ENCODE measurements around the gene DENR. TPM values are rescaled to one million over a fixed set of nuclear protein-coding genes. Genes with fewer than 3 reads are reported as not detected.

Gene DENR
- total RNA-seq, 1 experiment from 2014 or later: 68.7 TPM

- Histone ChIP-seq H3K36me3 (ENCODE audit: control insufficient read depth, insufficient read depth, low read length) (no peaks in the 10 kb centered on the region), H3K9me3 (ENCODE audit: control insufficient read depth, insufficient read depth, low read depth, low read length) (no peaks in the 10 kb centered on the region), H3K27ac (ENCODE audit: low read length) (peak within 1 kb of the TSS; percentile 62), H3K27me3 (ENCODE audit: control insufficient read depth, insufficient read depth, low read length) (no peaks in the 10 kb centered on the region), H3K4me3 (ENCODE audit: low read depth in 2 of 2, low read length in 2 of 2) (peak within 1 kb of the TSS; percentile 25 to 66), H3K4me1 (ENCODE audit: control insufficient read depth, insufficient read depth, low read length) (peaks cover 9% of the 10 kb centered on the region)
- DNase-seq (ENCODE audit: low read depth, low spot score): no peak
- POLR2A ChIA-PET: interaction anchor here (0.6 kb wide), 1 partner anchor 404 kb away, joined by 3 read pairs; no protein-coding TSS in a partner anchor
- peak; percentile 81 for ATAC-seq
- intact Hi-C loops (cut with micrococcal nuclease; ENCODE audit: unreplicated experiment) (no loop called here), in situ Hi-C loops (cut with HindIII; ENCODE audit: low pct_unique_long_range_greater_than_20kb, low sequenced_read_pairs) (no loop called here)
- BruUV-seq (replicated peaks): no TSS peak
- TF ChIP-seq, protein P1, sequence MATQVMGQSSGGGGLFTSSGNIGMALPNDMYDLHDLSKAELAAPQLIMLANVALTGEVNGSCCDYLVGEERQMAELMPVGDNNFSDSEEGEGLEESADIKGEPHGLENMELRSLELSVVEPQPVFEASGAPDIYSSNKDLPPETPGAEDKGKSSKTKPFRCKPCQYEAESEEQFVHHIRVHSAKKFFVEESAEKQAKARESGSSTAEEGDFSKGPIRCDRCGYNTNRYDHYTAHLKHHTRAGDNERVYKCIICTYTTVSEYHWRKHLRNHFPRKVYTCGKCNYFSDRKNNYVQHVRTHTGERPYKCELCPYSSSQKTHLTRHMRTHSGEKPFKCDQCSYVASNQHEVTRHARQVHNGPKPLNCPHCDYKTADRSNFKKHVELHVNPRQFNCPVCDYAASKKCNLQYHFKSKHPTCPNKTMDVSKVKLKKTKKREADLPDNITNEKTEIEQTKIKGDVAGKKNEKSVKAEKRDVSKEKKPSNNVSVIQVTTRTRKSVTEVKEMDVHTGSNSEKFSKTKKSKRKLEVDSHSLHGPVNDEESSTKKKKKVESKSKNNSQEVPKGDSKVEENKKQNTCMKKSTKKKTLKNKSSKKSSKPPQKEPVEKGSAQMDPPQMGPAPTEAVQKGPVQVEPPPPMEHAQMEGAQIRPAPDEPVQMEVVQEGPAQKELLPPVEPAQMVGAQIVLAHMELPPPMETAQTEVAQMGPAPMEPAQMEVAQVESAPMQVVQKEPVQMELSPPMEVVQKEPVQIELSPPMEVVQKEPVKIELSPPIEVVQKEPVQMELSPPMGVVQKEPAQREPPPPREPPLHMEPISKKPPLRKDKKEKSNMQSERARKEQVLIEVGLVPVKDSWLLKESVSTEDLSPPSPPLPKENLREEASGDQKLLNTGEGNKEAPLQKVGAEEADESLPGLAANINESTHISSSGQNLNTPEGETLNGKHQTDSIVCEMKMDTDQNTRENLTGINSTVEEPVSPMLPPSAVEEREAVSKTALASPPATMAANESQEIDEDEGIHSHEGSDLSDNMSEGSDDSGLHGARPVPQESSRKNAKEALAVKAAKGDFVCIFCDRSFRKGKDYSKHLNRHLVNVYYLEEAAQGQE (IDR thresholded peaks at IDR 0.05; ENCODE audit: insufficient read depth in 1 of 2, low read depth in 2 of 2, low read length in 1 of 2): 0 out of 4 replicates have a peak, but pooled peaks of 1 of the 2 experiments have one; percentile 12
- no peak for TF ChIP-seq TCF7L2 (IDR thresholded peaks at IDR 0.05; ENCODE audit: low read depth, low read length)
- CTCF ChIA-PET: no interaction called here
Observed at GRCh38 chr12:122730215-122731014, 22.2 kb upstream of the DENR start, which contains the start of gene HCAR1. Gene HCAR1 (minus strand): TSS chr12:122730844. CDS start chr12:122730339, 505 bp downstream.

DNA sequence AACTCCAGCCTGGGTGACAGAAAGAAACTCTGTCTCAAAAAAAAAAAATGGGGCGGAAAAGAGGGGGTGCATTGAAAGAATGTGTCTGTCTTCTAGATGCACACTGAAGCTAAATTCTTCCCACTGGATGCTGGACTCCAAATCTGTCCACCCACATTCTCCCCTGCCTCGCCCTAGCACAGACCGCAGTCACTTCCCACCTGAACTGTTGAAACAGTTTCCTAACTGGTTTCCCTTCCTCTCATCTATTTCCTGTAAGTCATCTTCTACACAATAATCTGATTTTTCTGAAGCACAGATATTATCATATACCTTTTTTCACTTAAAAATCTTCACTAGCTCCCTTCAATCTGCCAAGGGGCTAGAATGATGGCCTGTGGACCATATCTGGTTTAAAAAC is 20.5 kb upstream of the DENR start:
- BruUV-seq (replicated peaks): no TSS peak
- POLR2A ChIA-PET: interaction anchor here (0.6 kb wide), 1 partner anchor 93 kb away, joined by 5 read pairs; no protein-coding TSS in a partner anchor
- in situ Hi-C loops (cut with HindIII; ENCODE audit: low pct_unique_long_range_greater_than_20kb, low sequenced_read_pairs) (no loop called here), intact Hi-C loops (cut with micrococcal nuclease; ENCODE audit: unreplicated experiment) (no loop called here)
- CTCF ChIA-PET: no interaction called here
- ATAC-seq (no peak), DNase-seq (ENCODE audit: low read depth, low spot score) (no peak)
- TF ChIP-seq TCF7L2 (IDR thresholded peaks at IDR 0.05; ENCODE audit: low read depth, low read length) (no peak), SIN3A (IDR thresholded peaks at IDR 0.05; ENCODE audit: borderline replicate concordance, insufficient read depth, low read depth, low read length) (no peak), CTCF (IDR thresholded peaks at IDR 0.05) (no peak), POLR2AphosphoS5 (IDR thresholded peaks at IDR 0.05; ENCODE audit: low read depth, low read length) (no peak)
- TF ChIP-seq, protein P1 (IDR thresholded peaks at IDR 0.05; ENCODE audit: insufficient read depth in 1 of 2, low read depth in 2 of 2, low read length in 1 of 2): no peak
- Histone ChIP-seq H3K9me3 (ENCODE audit: control insufficient read depth, insufficient read depth, low read depth, low read length) (no peaks in the 10 kb centered on the region), H3K27me3 (ENCODE audit: control insufficient read depth, insufficient read depth, low read length) (no peaks in the 10 kb centered on the region), H3K27ac (ENCODE audit: low read length) (no peak overlapping the region), H3K36me3 (ENCODE audit: control insufficient read depth, insufficient read depth, low read length) (no peaks in the 10 kb centered on the region), H3K4me1 (ENCODE audit: control insufficient read depth, insufficient read depth, low read length) (peaks cover 9% of the 10 kb centered on the region), H3K4me3 (ENCODE audit: low read depth in 2 of 2, low read length in 2 of 2) (no peak overlapping the region)
